HCT116 (cell line): ENCODE measurements around the gene AOC2. TPM values are rescaled to one million over a fixed set of nuclear protein-coding genes. Genes with fewer than 3 reads are reported as not detected.
A peak's percentile ranks its signal among the peaks of the same experiment; 100 is the strongest.

Source experiments
- ATAC-seq: fragments of 200-7000 bp; cut with Tn5 transposase; 2 replicates; pipeline ENCODE4 v1.9.1; 2020; ENCODE audit warnings: mild to moderate bottlenecking, moderate library complexity
- BruUV-seq: library from RNA; stranded (reverse); fragments of 400-500 nt; replicated peaks from 2 replicates; lab custom pipeline; 2021; lab: Mats Ljungman, UMichigan
- CTCF ChIA-PET: fragments of 300-600 bp; sonication (Branson Sonifier 250); formaldehyde crosslinking; loops from one replicate; lab custom pipeline; 2021; ENCODE audit warnings: antibody characterized with exemption; lab: Charles Lee
- POLR2A ChIA-PET: fragments of 300-600, 350-600 bp; sonication (Branson Sonifier 250); formaldehyde crosslinking; loops from one replicate; lab custom pipeline; 2021; ENCODE audit warnings: antibody characterized with exemption; lab: Charles Lee
- RAD21 ChIA-PET, 2 experiments: fragments of 300-600 bp; sonication (Branson Sonifier 250); formaldehyde crosslinking; loops; one replicate each; lab custom pipeline; 2023; ENCODE audit warnings: low total read pairs in 2 of 2; ENCODE audit not compliant: uncharacterized antibody in 2 of 2, unreplicated experiment in 2 of 2, low non-redundant PET in 1 of 2; lab: Charles Lee
- DNase-seq: peaks from one replicate; pipeline ENCODE4 v3.0.0-alpha.2; 2010; ENCODE audit warnings: low read depth, low spot score
- H2AFZ ChIP-seq: fragments of 200-600 bp; shearing (Covaris generic), sonication (generic); 2 replicates; pipeline ENCODE4 v1.6.1; 2017; ENCODE audit warnings: low read depth, mixed run types, mixed read lengths, antibody characterized with exemption, low read length; ENCODE audit not compliant: poor library complexity, severe bottlenecking
- H3K27ac ChIP-seq: 2 replicates; pipeline ENCODE4 v1.5.1; 2012; ENCODE audit warnings: low read depth, low read length
- H3K27me3 ChIP-seq: fragments of 200-600 bp; sonication (generic); 2 replicates; pipeline ENCODE4 v1.6.1; 2016; ENCODE audit warnings: mixed run types, low read length, mixed read lengths; ENCODE audit not compliant: insufficient read depth
- H3K36me3 ChIP-seq, 2 experiments: fragments of 200-500 bp in 1 of 2; fragments of 200-600 bp in 1 of 2; sonication (Bioruptor generic) in 1 of 2; sonication (generic) in 1 of 2; 2 replicates each; pipeline versions ENCODE4 v1.5.1 to v1.6.1; 2014 to 2016; ENCODE audit warnings: low read length in 2 of 2, inconsistent platforms in 1 of 2, mixed read lengths in 1 of 2, mixed run types in 1 of 2; ENCODE audit not compliant: insufficient read depth in 2 of 2, control insufficient read depth in 1 of 2
- H3K4me1 ChIP-seq, 2 experiments: fragments of 200-600 bp in 1 of 2; sonication (generic) in 1 of 2; 2 replicates each; pipeline versions ENCODE4 v1.5.1 to v1.6.1; 2012 to 2017; ENCODE audit warnings: low read length in 2 of 2, inconsistent platforms in 1 of 2, mild to moderate bottlenecking in 1 of 2, mixed read lengths in 1 of 2, mixed run types in 1 of 2, moderate library complexity in 1 of 2; ENCODE audit not compliant: insufficient read depth in 2 of 2, control insufficient read depth in 1 of 2
- H3K4me2 ChIP-seq: fragments of 200-600 bp; sonication (generic); 2 replicates; pipeline ENCODE4 v1.6.1; 2017; ENCODE audit warnings: mixed run types, low read length, mixed read lengths
- H3K4me3 ChIP-seq, 2 experiments: fragments of 200-600 bp in 1 of 2; sonication (generic) in 1 of 2; replicated peaks in 1 of 2; 2 replicates each; pipeline ENCODE4 v1.5.1; 2011 to 2016; ENCODE audit warnings: low read length in 2 of 2, control low read depth in 1 of 2, low read depth in 1 of 2, mild to moderate bottlenecking in 1 of 2, mixed read lengths in 1 of 2, mixed run types in 1 of 2
- H3K79me2 ChIP-seq: fragments of 200-600 bp; sonication (generic); 2 replicates; pipeline ENCODE4 v1.6.1; 2017; ENCODE audit warnings: mild to moderate bottlenecking, mixed run types, low read length, moderate library complexity, mixed read lengths; ENCODE audit not compliant: insufficient read depth
- H3K9ac ChIP-seq: fragments of 200-600 bp; sonication (generic); 2 replicates; pipeline ENCODE4 v1.6.1; 2016; ENCODE audit warnings: low read length, mixed read lengths
- H3K9me2 ChIP-seq: fragments of 200-600 bp; sonication (generic), shearing (Covaris generic); 2 replicates; pipeline ENCODE4 v1.6.1; 2017; ENCODE audit warnings: mixed run types, mild to moderate bottlenecking, moderate library complexity; ENCODE audit not compliant: insufficient read depth
- H3K9me3 ChIP-seq, 2 experiments: fragments of 200-500 bp in 1 of 2; fragments of 200-600 bp in 1 of 2; sonication (Bioruptor generic) in 1 of 2; sonication (generic) in 1 of 2; 2 replicates each; pipeline ENCODE4 v1.6.1; 2014 to 2017; ENCODE audit warnings: low read length in 2 of 2, mixed read lengths in 2 of 2, inconsistent platforms in 1 of 2, low read depth in 1 of 2, mild to moderate bottlenecking in 1 of 2, mixed run types in 1 of 2, moderate library complexity in 1 of 2; ENCODE audit not compliant: control insufficient read depth in 1 of 2, insufficient read depth in 1 of 2
- H4K20me1 ChIP-seq: fragments of 200-600 bp; sonication (generic), shearing (Covaris generic); 2 replicates; pipeline ENCODE4 v1.6.1; 2017; ENCODE audit warnings: mixed run types, mild to moderate bottlenecking, moderate library complexity; ENCODE audit not compliant: insufficient read depth
- CBX3 ChIP-seq: IDR thresholded peaks from 2 replicates; pipeline ENCODE4 v1.6.1; 2012; ENCODE audit warnings: low read depth
- CEBPB ChIP-seq: IDR thresholded peaks from 2 replicates; pipeline ENCODE4 v1.6.1; 2012; ENCODE audit warnings: low read depth
- EZH2 ChIP-seq: fragments of 200-600 bp; sonication (generic); IDR thresholded peaks from 2 replicates; pipeline ENCODE4 v1.6.1; 2017; ENCODE audit warnings: antibody characterized with exemption, mixed run types
- EZH2phosphoT487 ChIP-seq: fragments of 200-600 bp; IDR thresholded peaks from 2 replicates; pipeline ENCODE4 v1.6.1; 2018; ENCODE audit warnings: antibody characterized with exemption, borderline replicate concordance
- JUND ChIP-seq: IDR thresholded peaks from 2 replicates; pipeline ENCODE4 v1.6.1; 2012
- POLR2A ChIP-seq: IDR thresholded peaks from 2 replicates; pipeline ENCODE4 v1.7.0; 2011; ENCODE audit warnings: borderline replicate concordance; ENCODE audit not compliant: insufficient read depth, insufficient read length; ENCODE audit errors: extremely low read depth
- POLR2AphosphoS5 ChIP-seq: IDR thresholded peaks from 2 replicates; pipeline ENCODE4 v1.6.1; 2011; ENCODE audit warnings: mild to moderate bottlenecking, low read depth, low read length, moderate library complexity
- RAD21 ChIP-seq: IDR thresholded peaks from 2 replicates; pipeline ENCODE4 v1.6.1; 2012; ENCODE audit warnings: low read depth, mild to moderate bottlenecking
- TCF7L2 ChIP-seq: IDR thresholded peaks from 2 replicates; pipeline ENCODE4 v1.7.0; 2011; ENCODE audit warnings: borderline replicate concordance, inconsistent platforms; ENCODE audit not compliant: insufficient read depth, insufficient read length; ENCODE audit errors: extremely low read depth
- ZFX ChIP-seq: fragments of 450-650 bp; IDR thresholded peaks from 2 replicates; pipeline ENCODE4 v1.6.1; 2017
- ZNF274 ChIP-seq: fragments of 200-500 bp; sonication (Bioruptor generic); IDR thresholded peaks from 2 replicates; pipeline ENCODE4 v1.6.1; 2014; ENCODE audit warnings: mild to moderate bottlenecking, low read depth, low read length, inconsistent platforms
- intact Hi-C: fragments of 100-400 bp; cut with micrococcal nuclease; formaldehyde crosslinking; loops from 2 replicates; pipeline ENCODE4 v1.10.0; 2022
- total RNA-seq: library from RNA; stranded (reverse); gene quantifications from one replicate; pipeline ENCODE4 v1.2.1, GENCODE V29; 2021; ENCODE audit not compliant: unreplicated experiment
- TF ChIP-seq, protein P1 (sequence below): IDR thresholded peaks from 2 replicates; pipeline ENCODE4 v1.6.1; 2012
- TF ChIP-seq, protein P2 (sequence below): IDR thresholded peaks from 2 replicates; pipeline ENCODE4 v1.6.1; 2012; ENCODE audit warnings: low read depth
- TF ChIP-seq, protein P3 (sequence below), 3 experiments: fragments of 200-600 bp in 1 of 3; sonication (generic) in 1 of 3; IDR thresholded peaks in 2 of 3; conservative IDR thresholded peaks in 1 of 3; 2 replicates each; pipeline ENCODE4 v1.5.1; 2012 to 2017; ENCODE audit warnings: low read depth in 2 of 3, low read length in 2 of 3, antibody characterized with exemption in 1 of 3, borderline replicate concordance in 1 of 3, control low read depth in 1 of 3, mild to moderate bottlenecking in 1 of 3, mixed read lengths in 1 of 3, mixed run types in 1 of 3, moderate library complexity in 1 of 3; ENCODE audit not compliant: insufficient read depth in 1 of 3
- TF ChIP-seq, protein P4 (sequence below): IDR thresholded peaks from 2 replicates; pipeline ENCODE4 v1.6.1; 2011; ENCODE audit warnings: mild to moderate bottlenecking, low read length, moderate library complexity; ENCODE audit not compliant: insufficient replicate concordance; ENCODE audit errors: extremely low read depth
- TF ChIP-seq, protein P5 (sequence below): IDR thresholded peaks from 2 replicates; pipeline ENCODE4 v1.6.1; 2012

AOC2 gene
- total RNA-seq, 1 experiment from 2014 or later, result 8.0 TPM

DNA sequence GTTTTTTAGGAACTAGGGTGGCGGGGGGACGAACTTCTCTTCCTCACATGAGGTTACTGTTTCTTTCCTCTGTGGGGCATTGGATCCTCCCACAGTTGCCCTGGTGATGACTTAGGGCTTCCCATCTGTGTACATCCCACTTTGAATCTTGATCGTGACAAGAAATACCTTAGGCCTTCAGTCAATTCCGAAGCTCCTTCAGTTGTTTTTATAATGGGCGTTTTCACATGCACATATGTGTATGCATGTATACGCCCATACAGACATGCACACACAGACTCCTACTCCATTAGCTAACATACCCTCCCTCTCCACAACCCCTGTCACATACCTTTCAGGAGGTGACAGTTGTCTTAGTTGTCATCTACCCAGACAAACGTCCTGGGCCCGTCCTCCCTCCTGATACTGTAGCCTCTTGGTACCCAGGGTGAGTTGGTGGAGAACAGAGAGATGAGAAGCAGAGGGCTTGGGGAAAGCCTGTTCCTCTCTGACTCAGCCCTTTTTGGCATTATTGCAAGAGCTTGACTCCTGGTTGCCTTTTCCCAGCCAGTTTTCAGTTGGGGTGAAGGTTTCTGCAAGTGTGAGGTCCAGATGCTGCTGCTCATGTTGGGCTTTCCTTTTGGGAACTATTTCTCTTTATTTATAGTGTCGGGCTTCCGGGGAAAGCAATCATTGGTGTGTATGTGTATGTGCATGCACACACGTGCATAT lies 2.2 kb upstream of the AOC2 start:
- Histone ChIP-seq H3K27ac (no peak overlapping the region), H3K9me2 (no peaks in the 10 kb centered on the region), H3K27me3 (no peaks in the 10 kb centered on the region), H4K20me1 (peaks cover 3% of the 10 kb centered on the region; the same call in 1 of the 2 replicates), H3K4me1 (no peaks in the 10 kb centered on the region), H3K9ac (no peak overlapping the region), H3K36me3 (peaks cover 60 to 77% of the 10 kb centered on the region in 2 experiments), H2AFZ (no peak overlapping the region), H3K9me3 (no peaks in the 10 kb centered on the region), H3K4me3 (no peak overlapping the region), H3K4me2 (no peak overlapping the region), H3K79me2 (peaks cover 26% of the 10 kb centered on the region)
- TF ChIP-seq, protein P1, sequence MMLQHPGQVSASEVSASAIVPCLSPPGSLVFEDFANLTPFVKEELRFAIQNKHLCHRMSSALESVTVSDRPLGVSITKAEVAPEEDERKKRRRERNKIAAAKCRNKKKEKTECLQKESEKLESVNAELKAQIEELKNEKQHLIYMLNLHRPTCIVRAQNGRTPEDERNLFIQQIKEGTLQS, result no peak
- TF ChIP-seq, protein P2, sequence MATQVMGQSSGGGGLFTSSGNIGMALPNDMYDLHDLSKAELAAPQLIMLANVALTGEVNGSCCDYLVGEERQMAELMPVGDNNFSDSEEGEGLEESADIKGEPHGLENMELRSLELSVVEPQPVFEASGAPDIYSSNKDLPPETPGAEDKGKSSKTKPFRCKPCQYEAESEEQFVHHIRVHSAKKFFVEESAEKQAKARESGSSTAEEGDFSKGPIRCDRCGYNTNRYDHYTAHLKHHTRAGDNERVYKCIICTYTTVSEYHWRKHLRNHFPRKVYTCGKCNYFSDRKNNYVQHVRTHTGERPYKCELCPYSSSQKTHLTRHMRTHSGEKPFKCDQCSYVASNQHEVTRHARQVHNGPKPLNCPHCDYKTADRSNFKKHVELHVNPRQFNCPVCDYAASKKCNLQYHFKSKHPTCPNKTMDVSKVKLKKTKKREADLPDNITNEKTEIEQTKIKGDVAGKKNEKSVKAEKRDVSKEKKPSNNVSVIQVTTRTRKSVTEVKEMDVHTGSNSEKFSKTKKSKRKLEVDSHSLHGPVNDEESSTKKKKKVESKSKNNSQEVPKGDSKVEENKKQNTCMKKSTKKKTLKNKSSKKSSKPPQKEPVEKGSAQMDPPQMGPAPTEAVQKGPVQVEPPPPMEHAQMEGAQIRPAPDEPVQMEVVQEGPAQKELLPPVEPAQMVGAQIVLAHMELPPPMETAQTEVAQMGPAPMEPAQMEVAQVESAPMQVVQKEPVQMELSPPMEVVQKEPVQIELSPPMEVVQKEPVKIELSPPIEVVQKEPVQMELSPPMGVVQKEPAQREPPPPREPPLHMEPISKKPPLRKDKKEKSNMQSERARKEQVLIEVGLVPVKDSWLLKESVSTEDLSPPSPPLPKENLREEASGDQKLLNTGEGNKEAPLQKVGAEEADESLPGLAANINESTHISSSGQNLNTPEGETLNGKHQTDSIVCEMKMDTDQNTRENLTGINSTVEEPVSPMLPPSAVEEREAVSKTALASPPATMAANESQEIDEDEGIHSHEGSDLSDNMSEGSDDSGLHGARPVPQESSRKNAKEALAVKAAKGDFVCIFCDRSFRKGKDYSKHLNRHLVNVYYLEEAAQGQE, result no peak
- no peak for TF ChIP-seq CBX3
- no peak for TF ChIP-seq ZFX
- TF ChIP-seq, protein P3, sequence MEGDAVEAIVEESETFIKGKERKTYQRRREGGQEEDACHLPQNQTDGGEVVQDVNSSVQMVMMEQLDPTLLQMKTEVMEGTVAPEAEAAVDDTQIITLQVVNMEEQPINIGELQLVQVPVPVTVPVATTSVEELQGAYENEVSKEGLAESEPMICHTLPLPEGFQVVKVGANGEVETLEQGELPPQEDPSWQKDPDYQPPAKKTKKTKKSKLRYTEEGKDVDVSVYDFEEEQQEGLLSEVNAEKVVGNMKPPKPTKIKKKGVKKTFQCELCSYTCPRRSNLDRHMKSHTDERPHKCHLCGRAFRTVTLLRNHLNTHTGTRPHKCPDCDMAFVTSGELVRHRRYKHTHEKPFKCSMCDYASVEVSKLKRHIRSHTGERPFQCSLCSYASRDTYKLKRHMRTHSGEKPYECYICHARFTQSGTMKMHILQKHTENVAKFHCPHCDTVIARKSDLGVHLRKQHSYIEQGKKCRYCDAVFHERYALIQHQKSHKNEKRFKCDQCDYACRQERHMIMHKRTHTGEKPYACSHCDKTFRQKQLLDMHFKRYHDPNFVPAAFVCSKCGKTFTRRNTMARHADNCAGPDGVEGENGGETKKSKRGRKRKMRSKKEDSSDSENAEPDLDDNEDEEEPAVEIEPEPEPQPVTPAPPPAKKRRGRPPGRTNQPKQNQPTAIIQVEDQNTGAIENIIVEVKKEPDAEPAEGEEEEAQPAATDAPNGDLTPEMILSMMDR (IDR thresholded peaks at IDR 0.05 in 2 of 3, conservative IDR thresholded peaks at IDR 0.05 in 1 of 3; ENCODE audit: borderline replicate concordance in 1 of 3, insufficient read depth in 1 of 3, low read depth in 2 of 3, low read length in 2 of 3), result no peak
- no peak for TF ChIP-seq TCF7L2
- no peak for TF ChIP-seq RAD21
- no peak for TF ChIP-seq JUND
- TF ChIP-seq POLR2A, result no peak
- TF ChIP-seq POLR2AphosphoS5, result no peak
- TF ChIP-seq ZNF274, result no peak
- TF ChIP-seq, protein P4, sequence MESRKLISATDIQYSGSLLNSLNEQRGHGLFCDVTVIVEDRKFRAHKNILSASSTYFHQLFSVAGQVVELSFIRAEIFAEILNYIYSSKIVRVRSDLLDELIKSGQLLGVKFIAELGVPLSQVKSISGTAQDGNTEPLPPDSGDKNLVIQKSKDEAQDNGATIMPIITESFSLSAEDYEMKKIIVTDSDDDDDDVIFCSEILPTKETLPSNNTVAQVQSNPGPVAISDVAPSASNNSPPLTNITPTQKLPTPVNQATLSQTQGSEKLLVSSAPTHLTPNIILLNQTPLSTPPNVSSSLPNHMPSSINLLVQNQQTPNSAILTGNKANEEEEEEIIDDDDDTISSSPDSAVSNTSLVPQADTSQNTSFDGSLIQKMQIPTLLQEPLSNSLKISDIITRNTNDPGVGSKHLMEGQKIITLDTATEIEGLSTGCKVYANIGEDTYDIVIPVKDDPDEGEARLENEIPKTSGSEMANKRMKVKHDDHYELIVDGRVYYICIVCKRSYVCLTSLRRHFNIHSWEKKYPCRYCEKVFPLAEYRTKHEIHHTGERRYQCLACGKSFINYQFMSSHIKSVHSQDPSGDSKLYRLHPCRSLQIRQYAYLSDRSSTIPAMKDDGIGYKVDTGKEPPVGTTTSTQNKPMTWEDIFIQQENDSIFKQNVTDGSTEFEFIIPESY, result no peak
- TF ChIP-seq, protein P5, sequence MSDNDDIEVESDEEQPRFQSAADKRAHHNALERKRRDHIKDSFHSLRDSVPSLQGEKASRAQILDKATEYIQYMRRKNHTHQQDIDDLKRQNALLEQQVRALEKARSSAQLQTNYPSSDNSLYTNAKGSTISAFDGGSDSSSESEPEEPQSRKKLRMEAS, result no peak
- TF ChIP-seq CEBPB, result no peak
- TF ChIP-seq EZH2phosphoT487, result no peak
- TF ChIP-seq EZH2, result no peak
- ChIA-PET POLR2A (interaction anchor here (1.7 kb wide), 1 partner anchor 156 kb away, joined by 6 read pairs; the partner anchor contains the start of gene RPL27), CTCF (interaction anchor here (1.5 to 2.6 kb wide), 2 partner anchors 9 to 264 kb away, joined by 3 to 9 read pairs; partner anchors contain the start of genes PSMC3IP and PSME3), RAD21 (interaction anchor here in 1 of 2 experiments (1.4 kb wide), 1 partner anchor 96 kb away, joined by 5 read pairs; no protein-coding TSS in a partner anchor)
- BruUV-seq, result TSS peak; percentile 11
- intact Hi-C loops, result loop anchor here (2.0 kb wide), 1 partner anchor 87 kb away; no protein-coding TSS in a partner anchor
- no peak for ATAC-seq
- no peak for DNase-seq
